HS-5 (cell line): ENCODE results near the gene TMC6.
"Not testable (repeated sequence)": the region's sequence is repeated elsewhere in the genome, so short reads cannot be mapped to it uniquely, and the experiment has no call there.

Source experiments
- DNase-seq: peaks from one replicate; pipeline ENCODE4 v3.0.0-alpha.2; 2012; ENCODE audit warnings: low read depth

Gene TMC6

GRCh38 chr17:78159575-78160158, 31.1 kb upstream of the TMC6 start:
- peak; percentile 92 for DNase-seq

- DNase-seq = no peak
These were observed 26.6 kb upstream of the TMC6 start for GRCh38 chr17:78154903-78155811.

- no peak for DNase-seq
These were observed 23.0 kb upstream of the TMC6 start for GRCh38 chr17:78151514-78152008.

- no peak for DNase-seq
These were observed 19.9 kb upstream of the TMC6 start for GRCh38 chr17:78148286-78149016.

GRCh38 chr17:78147315-78147998, 18.9 kb upstream of the TMC6 start:
- DNase-seq = no peak

- DNase-seq = no peak
These were observed 18.3 kb upstream of the TMC6 start for GRCh38 chr17:78146881-78147280.

GRCh38 chr17:78146471-78146869, 17.9 kb upstream of the TMC6 start:
- no peak for DNase-seq

- no peak for DNase-seq
These were observed 16.4 kb upstream of the TMC6 start for GRCh38 chr17:78144736-78145641.

- no peak for DNase-seq
These were observed 15.7 kb upstream of the TMC6 start for GRCh38 chr17:78144147-78144719.

GRCh38 chr17:78143214-78144146, 14.9 kb upstream of the TMC6 start:
- no peak for DNase-seq

GRCh38 chr17:78142119-78142861, 13.7 kb upstream of the TMC6 start:
- DNase-seq = peak; percentile 51

- DNase-seq = no peak
These were observed 13.0 kb upstream of the TMC6 start for GRCh38 chr17:78141437-78142118.

- peak; percentile 18 for DNase-seq
These were observed 11.9 kb upstream of the TMC6 start for GRCh38 chr17:78140169-78141051.

- DNase-seq = not testable (repeated sequence)
These were observed 11.3 kb upstream of the TMC6 start for GRCh38 chr17:78139861-78140168.

GRCh38 chr17:78138204-78139060, 9.9 kb upstream of the TMC6 start:
- no peak for DNase-seq
